ENCODE measurements around the gene TDG.

The TDG gene

DNA sequence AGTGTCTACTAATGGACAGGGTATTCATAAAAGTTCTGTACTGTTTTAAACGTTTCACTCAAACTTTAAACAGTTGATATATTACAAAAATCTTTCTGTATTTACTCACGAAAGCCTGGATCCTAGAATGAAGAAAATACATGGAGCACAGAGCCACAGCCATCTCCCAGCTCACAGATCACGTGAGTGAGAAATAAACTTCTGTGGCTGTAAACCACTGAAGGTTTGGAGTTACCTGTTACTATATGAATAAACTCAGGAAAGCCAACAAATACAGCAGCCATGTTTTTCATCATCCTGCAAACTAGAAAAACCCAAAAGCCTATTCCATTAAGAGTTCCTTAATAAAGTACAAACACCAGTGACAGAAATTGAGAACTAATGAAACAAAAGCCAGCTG, 867 bp upstream of the TDG start:
- Histone ChIP-seq H3K36me3 (no peaks in the 10 kb centered on the region), H3K4me3 (ENCODE audit: low read depth in 1 of 2, low read length in 1 of 2) (peak overlapping the region; percentile 59 to 99), H3K9me3 (no peaks in the 10 kb centered on the region), H3K27me3 (no peaks in the 10 kb centered on the region), H3K4me1 (ENCODE audit: control insufficient read depth in 1 of 2, insufficient read depth in 1 of 2, low read depth in 1 of 2, low read length in 1 of 2) (peaks cover 17 to 20% of the 10 kb centered on the region in 2 experiments), H3K27ac (peak overlapping the region; percentile 91)
- no peak for TF ChIP-seq CTCF (IDR thresholded peaks at IDR 0.05)

DNA sequence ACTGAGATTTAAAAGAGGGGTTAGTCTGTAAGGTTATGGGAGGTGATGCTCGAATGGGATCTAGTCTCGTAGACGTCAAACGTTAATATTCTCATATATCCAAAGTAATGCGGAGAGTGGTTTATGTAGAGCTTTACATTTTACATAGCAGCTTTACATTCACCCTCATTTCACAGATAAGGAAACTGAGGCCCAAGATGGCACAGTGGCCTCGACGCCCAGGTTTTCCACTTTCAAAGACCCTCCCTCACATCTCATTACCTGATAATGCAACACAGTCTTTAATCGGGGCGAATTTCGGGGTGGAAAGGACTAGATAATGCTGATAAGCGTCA, 450 bp upstream of the TDG start:
- Histone ChIP-seq H3K36me3 (no peaks in the 10 kb centered on the region), H3K4me1 (ENCODE audit: control insufficient read depth in 1 of 2, insufficient read depth in 1 of 2, low read depth in 1 of 2, low read length in 1 of 2) (peaks cover 17 to 20% of the 10 kb centered on the region in 2 experiments), H3K27me3 (no peaks in the 10 kb centered on the region), H3K4me3 (ENCODE audit: low read depth in 1 of 2, low read length in 1 of 2) (peak overlapping the region; percentile 59 to 99), H3K27ac (peak overlapping the region; percentile 91), H3K9me3 (no peaks in the 10 kb centered on the region)
- no peak for TF ChIP-seq CTCF (IDR thresholded peaks at IDR 0.05)

- H3K4me3 ChIP-seq (ENCODE audit: low read depth in 1 of 2, low read length in 1 of 2) = peak overlapping the region; percentile 59 to 99
- no peaks in the 10 kb centered on the region for H3K36me3 ChIP-seq
- peaks cover 17 to 20% of the 10 kb centered on the region in 2 experiments for H3K4me1 ChIP-seq (ENCODE audit: control insufficient read depth in 1 of 2, insufficient read depth in 1 of 2, low read depth in 1 of 2, low read length in 1 of 2)
- H3K9me3 ChIP-seq = no peaks in the 10 kb centered on the region
- no peak overlapping the region for H3K27ac ChIP-seq
- TF ChIP-seq CTCF (IDR thresholded peaks at IDR 0.05) = no peak
- H3K27me3 ChIP-seq = no peaks in the 10 kb centered on the region
Observed at GRCh38 chr12:103966736-103967135, 1.1 kb downstream of the TDG start.

DNA sequence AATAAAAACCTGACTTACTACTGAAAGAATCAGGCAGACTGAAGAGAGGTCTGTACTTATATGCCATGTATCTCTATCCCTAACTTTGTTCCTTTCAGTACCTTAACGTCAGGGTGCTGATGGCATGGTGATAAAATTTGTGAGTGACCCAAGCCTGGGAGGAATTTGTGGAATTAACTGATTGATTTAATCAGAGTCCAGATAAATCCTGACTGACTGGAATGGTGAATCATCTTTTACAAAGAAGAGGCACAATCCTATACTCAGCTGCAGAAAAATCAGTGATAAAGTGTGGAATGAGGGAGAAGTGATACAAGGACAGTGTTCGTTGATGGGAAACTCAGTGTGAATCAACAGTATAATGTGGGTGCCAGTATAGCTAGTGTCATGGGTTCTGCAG, 3.7 kb downstream of the TDG start:
- no peak for TF ChIP-seq CTCF (IDR thresholded peaks at IDR 0.05)
- H3K27ac ChIP-seq = no peak overlapping the region
- no peak overlapping the region for H3K4me3 ChIP-seq (ENCODE audit: low read depth in 1 of 2, low read length in 1 of 2)
- no peaks in the 10 kb centered on the region for H3K36me3 ChIP-seq
- H3K27me3 ChIP-seq = no peaks in the 10 kb centered on the region
- peaks cover 17 to 20% of the 10 kb centered on the region in 2 experiments for H3K4me1 ChIP-seq (ENCODE audit: control insufficient read depth in 1 of 2, insufficient read depth in 1 of 2, low read depth in 1 of 2, low read length in 1 of 2)
- H3K9me3 ChIP-seq = no peaks in the 10 kb centered on the region

GRCh38 chr12:103973909-103974308, 8.2 kb downstream of the TDG start:
- Histone ChIP-seq H3K36me3 (peaks cover 19% of the 10 kb centered on the region), H3K4me1 (ENCODE audit: control insufficient read depth in 1 of 2, insufficient read depth in 1 of 2, low read depth in 1 of 2, low read length in 1 of 2) (peaks cover 7 to 9% of the 10 kb centered on the region in 2 experiments), H3K27me3 (no peaks in the 10 kb centered on the region), H3K4me3 (ENCODE audit: low read depth in 1 of 2, low read length in 1 of 2) (no peak overlapping the region), H3K27ac (no peak overlapping the region), H3K9me3 (no peaks in the 10 kb centered on the region)
- no peak for TF ChIP-seq CTCF (IDR thresholded peaks at IDR 0.05)

DNA sequence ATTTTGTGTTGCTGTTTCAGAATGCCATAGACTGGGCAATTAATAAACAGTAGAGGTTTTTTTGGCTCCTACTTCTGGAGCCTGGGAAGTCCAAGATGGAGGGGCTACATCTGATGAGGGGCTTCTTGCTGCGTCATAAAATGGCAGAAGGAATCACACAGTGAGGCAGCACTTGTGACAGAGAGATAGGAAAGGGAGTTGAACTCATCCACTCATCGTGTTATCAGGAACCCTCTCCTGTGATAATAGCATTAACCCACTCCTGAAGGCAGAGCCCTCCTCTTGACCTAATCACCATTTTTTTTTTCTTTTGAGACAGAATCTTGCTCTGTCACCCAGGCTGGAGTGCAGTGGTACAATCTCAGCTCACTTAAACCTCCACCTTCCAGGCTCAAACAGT, 9.7 kb downstream of the TDG start:
- peaks cover 25% of the 10 kb centered on the region for H3K36me3 ChIP-seq
- no peaks in the 10 kb centered on the region for H3K27me3 ChIP-seq
- H3K9me3 ChIP-seq = no peaks in the 10 kb centered on the region
- H3K4me3 ChIP-seq (ENCODE audit: low read depth in 1 of 2, low read length in 1 of 2) = no peak overlapping the region
- H3K4me1 ChIP-seq (ENCODE audit: control insufficient read depth in 1 of 2, insufficient read depth in 1 of 2, low read depth in 1 of 2, low read length in 1 of 2) = peaks cover 7 to 15% of the 10 kb centered on the region in 2 experiments
- no peak overlapping the region for H3K27ac ChIP-seq
- TF ChIP-seq CTCF (IDR thresholded peaks at IDR 0.05) = no peak

Data from neutrophil (primary cell).